Cortex of kidney (tissue), 1 donor: ENCODE data around the gene CMTM1.
"Not testable (repeated sequence)": the region's sequence is repeated elsewhere in the genome, so short reads cannot be mapped to it uniquely, and the experiment has no call there.

Experiments
- DNase-seq: peaks from one replicate; lab custom pipeline; 2025; lab: John Stamatoyannopoulos, UW

Gene CMTM1

DNA sequence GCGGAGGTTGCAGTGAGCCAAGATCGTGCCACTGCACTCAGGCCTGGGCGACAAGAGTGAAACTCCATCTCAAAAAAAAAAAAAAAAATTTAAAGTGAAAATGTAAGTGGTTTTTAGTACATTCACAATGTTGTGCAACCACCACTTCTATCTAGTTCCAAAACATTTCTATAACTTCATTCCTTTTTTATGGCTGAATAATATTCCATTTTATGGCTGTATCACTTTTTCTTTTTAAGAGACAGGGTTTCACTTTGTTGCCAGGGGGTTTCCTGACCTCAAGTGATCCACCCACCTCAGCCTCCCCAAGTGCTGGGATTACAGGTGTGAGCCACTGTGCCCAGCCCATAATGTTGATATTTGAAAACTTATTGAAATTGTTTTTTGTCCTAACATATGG is 26.6 kb downstream of the CMTM1 start:
- DNase-seq: no peak

DNA sequence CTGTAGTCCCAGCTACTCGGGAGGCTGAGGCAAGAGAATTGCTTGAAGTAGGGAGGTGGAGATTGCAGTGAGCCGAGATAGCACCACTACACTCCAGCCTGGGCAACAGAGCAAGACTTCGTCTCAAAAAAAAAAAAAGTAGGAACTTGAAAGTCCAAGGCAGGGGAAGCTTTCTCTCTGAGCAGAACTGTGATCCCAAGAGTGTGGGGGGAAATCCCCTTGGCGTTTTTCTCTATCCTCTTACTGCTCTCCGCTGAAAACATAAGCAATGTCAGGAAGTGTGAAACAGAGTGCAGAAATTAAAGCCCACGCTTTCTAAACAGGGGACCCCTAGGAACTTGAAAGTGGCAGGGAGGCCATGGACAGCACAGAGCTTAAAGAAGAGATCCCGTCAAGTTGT is 28.5 kb downstream of the CMTM1 start:
- no peak for DNase-seq

DNA sequence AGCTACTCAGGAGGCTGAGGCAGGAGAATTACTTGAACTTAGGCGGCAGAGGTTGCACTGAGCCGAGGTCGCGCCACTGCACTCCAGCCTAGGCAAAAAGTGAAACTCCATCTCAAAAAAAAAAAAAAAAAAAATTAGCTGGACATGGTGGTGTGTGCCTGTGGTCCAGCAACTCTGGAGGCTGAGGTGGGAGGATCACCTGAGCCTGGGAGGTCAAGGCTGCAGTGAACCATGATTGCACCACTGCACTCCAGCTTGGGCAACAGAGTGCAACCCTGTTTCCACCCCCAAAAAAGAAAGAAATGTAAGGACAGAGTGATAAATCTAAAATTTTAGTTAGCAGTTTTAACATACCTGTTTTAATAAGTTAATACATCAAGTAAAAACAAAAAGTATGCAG is 30.3 kb downstream of the CMTM1 start:
- DNase-seq: not testable (repeated sequence)

DNA sequence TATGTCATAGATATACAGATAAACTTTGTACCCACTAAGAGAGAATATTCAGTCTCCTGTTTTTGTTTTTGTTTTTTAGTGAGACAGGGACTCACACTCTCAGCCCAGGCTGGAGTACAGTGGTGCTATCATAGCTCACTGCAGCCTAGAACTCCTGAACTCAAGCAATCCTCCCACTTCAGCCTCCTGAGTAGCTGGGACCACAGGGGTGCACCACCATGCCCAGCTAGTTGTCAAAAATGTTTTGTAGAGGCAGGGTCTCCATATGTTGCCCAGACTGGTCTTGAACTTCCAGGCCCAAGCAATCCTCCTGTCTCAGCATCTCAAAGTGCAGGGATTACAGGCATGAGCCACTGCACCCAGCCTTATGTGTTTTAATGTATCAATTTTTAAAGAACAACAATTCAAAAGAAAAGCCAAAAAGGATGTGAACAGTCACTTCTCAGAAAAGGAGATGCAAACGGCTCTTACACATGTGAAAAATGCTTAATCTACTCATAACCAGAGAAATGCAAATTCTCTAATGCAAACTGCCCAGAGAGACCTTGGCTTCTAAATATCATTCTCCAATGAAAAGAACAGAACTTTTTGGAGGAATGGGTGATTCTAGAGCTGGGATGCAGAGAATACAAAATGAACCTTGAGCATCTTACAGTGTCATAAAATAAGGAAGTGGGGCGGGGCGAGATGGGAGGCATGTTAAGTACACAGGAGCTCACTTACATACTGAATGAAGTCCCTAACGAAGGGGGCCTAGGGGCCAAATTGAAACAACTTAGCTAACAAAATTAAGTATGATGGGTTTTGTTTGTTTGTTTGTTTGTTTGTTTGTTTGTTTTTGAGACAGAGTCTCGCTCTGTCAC is 31.0 kb downstream of the CMTM1 start:
- DNase-seq: no peak

DNA sequence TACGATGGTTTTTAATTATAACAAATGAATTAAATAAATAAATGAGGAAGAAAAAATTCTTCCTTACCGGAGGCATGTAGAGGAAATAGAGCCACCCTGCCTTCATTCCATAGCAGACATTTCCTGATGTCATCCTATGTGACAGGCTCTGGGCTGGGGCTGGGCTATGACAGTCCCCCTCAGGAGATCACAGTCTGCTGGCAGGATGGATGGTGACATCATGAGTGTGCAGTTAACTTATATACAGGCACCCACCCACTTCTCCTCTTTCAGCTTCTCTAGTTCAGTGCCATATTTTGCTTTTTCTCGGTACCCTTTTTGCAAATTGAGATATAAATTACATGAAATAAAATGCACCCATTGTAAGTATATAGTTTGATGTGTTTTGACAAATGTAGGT is 31.9 kb downstream of the CMTM1 start:
- no peak for DNase-seq

DNA sequence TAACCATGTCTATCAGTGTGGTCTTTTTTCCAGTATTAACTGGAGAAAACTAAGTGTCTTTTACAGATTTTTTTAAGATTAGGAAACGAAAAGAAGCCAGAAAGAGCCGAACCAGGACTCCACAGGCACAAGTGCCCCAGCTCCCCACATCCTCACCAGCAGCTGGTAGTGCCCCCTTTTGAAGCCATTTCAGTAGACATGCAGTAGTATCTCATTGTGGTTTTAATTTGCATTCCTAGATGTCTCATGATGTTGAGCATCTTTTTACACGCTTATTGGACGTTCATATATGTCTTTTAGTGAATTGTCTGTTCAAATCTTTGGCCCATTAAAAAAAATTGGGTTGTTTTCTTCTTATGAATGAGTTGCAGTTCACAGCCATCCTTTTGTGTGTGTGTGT is 33.5 kb downstream of the CMTM1 start:
- no peak for DNase-seq

DNA sequence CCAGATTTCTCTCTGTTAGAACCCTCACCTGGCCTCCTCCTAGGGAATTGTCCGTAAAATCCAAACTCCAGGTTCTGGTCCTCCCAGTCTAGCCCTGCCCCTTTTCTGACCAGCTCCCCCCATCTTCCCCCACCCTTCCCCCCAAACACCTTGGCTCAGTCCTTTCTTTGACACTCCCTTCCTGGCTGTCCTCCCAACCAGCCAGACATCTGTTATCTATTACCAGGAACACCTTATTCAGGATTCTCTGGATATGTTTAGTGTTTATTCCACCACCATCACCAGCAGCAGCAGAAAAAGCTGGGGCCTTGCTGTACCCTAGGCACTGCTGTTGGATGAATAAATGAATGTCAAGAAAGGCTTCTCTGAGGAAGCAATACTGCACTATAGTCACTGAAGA is 34.2 kb downstream of the CMTM1 start:
- DNase-seq: no peak

DNA sequence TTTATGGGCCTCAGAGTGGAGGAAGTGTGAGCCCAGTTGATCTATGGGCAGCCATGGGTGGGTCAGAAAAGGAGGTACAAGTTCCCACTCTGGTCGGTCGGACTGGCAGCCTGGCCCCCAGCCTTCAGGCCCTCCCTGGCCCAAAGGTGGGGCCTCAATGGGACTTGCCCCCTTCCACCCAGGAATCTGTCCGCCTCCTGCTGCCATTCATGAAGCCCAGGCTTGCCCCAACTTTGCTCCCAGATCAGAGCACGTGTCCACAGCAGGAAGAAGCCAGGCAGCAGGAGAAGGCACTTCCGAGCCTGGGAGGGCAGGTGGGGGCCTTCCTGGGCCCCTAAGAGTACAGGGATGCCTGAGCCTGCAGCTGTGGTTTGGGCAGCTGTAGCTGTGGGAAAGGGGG is 35.2 kb downstream of the CMTM1 start:
- DNase-seq: no peak

DNA sequence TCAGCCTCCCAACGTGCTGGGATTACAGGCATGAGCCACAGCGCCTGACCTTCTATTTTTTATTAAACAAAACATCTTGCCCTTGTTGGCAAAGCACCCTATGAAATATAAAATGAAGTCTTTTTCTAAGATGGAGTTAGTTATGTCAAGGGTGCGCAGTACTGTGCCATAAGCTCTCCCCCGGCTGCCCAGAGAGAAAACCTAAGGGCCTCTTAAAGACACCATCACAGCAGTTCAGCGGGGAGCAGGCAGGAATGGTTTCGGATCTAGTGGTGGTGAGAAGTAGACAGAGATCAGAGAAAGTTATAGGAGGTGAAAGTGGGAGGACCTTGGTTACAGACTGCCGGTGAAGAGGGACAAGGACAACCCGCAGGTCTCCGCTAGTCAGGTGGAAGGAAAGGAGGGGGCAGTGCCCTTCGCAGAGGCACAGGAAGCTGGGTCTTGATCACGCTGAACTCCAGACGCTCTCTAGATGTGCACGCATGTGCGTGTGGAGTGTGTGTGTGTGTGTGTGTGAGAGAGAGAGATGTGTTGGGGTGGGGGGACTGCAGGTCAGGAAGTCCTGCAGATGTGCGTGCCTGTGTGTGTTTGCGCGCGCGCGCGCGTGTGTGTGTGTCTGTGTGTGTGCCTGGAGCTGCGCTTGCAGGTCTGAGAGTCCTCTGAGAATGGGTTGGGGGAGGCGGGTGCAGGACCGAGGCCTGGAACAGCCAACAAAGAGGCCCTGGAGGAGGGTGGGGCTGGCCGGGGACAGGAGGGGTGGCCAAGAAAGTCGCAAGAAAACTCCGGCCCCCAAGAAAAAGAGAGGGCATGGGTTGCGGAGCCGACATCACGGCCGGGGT is 37.5 kb downstream of the CMTM1 start:
- DNase-seq: no peak

DNA sequence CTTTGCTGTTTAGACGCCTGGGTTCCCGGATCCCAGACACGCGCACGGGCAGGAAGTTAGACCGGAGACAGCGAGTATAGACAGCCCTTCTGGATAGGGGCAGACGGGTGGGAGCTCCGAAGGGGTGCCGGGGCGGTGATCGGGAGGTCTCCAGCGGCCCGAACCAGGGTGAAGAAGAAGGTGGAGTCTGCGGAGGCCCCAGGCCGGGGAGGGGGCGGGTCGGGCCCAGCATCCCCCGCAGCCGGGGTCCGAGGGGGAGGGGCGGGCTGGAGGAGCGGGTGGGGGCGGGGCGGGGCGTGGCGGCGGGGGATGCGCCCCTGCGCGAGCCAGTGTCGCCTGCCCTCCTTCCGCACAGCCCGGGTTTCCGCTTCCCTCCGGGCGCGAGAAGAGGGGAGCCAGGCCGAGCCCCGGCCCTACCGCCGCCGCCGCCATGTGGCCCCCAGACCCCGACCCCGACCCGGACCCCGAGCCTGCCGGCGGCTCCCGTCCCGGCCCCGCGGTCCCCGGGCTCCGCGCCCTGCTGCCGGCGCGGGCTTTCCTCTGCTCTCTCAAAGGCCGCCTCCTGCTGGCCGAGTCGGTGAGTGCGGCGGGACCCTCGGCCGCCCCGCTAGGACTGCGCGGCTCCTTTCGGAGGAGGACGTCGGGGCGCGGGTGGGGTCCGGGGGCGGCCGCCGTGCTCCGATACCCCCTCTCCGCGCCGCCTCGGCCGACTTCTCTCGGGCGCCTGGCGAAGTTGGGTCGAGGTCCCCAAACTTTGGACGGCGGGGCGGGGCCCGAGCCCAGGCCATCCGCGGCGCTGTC is 38.3 kb downstream of the CMTM1 start, which contains the start of gene CMTM3:
Gene CMTM3 (plus strand): TSS at position 329 of the 801 bp plus-strand sequence. CDS start 102 bp downstream, at position 431.
- DNase-seq: no peak

DNA sequence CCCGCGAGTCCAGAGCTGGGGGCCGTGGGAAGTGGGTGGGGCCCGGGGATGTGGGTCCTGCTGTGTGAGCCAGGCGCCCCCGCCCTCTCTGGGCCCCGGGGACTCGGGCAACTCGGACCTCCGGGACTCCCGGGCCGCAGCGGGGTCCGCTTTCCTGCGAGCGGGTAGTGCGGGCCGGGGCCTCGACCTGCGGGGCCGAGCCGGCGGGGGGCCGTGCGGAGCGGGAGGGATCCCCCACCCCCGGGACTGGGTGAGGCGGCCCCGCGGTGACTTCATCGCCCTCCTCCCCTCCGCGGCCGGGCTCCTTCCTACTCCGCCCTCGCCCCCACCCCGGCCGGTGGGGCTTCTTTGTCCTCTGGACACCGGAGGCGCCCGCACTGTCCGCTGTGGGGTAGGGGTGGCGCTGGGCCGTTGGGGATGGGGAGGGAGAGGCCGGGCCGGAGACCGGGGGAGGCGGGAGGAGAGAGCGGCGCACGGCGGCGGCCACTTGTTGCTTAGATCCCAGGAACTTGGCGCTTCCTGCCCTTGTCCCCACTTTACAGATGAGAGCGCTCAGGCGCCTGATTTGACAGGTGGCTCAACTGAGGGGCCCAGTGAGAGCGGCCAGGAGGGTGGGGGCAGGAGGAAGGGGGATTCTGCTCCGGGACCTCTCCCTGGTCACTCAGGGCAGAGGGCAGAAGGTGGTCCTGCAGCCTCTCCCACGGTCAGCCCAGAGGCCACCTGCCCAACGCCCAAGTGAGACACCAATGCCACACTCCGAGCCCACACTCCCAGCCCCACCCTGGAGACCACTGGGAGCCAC is 39.1 kb downstream of the CMTM1 start:
- no peak for DNase-seq

DNA sequence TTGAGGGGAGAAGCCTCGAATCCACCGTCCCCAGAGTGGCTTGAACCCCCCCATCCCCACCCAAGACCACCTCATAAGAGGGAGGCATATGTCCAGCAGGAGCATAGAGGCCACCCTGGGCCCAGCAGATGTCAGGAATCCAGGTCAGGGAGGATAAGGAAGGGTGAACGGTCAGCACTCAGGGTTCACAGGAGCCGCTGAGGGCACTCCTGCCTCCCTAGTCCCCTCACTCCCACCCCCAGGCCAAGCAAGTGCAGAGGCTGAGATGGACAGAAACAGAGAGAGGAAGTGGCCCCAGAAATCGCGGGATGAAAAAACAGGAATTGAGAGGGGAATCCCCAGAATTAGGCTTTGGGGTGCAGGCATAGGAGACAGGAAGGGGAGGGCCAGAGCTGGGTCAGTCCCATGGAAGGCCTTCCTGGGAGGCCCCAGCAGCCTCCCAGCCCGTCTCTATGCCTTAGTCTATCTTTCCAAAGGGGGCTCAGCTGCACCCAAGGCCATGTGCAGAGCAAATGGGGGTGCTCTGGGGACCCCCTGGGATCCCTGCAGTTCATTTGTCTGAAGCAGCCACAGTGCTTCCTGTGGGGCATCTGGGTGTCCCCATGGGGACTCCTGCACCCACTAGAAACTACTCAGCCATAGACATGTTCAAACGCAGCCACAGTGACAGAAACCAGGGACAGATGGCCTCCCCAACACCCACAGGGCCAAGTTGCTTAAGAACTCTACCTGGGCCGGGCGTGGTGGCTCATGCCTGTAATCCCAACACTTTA is 39.9 kb downstream of the CMTM1 start:
- DNase-seq: no peak

DNA sequence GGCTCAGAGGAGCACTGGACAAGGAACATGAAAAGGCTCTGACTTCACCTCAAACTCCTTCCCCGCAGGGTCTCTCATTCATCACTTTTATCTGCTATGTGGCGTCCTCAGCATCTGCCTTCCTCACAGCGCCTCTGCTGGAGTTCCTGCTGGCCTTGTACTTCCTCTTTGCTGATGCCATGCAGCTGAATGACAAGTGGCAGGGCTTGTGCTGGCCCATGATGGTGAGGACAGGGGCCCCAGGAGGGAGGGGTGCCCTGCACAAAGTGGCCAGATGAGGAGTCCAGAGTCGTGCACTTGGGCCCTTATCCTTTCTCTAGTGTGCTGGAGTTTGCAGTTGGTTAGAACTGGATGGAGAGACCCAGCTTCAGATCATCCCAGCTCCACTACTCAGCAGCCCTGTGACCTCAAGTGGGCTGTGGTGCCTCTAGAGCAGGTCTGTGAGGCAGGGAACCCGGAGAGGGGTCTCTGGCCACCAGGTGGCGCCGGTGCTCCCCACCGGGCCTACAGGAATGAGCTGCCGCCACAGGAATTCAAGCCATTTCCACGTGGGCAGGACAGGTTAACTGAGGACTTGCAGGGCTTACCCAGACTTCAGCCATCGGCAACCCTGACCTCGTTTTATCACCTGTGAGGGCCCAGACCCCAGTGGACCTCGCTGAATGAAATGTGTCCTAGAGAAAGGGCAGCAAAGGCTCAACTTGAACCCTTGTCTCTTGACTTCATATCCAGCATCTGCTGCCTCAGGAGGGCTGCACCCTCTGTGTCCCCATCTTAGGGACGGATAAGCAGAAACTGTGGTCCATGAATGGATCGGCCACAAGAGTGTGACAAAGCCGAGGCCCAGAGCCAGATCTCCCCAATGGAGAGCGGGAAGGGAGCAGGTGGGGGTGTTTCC is 42.3 kb downstream of the CMTM1 start:
- no peak for DNase-seq

DNA sequence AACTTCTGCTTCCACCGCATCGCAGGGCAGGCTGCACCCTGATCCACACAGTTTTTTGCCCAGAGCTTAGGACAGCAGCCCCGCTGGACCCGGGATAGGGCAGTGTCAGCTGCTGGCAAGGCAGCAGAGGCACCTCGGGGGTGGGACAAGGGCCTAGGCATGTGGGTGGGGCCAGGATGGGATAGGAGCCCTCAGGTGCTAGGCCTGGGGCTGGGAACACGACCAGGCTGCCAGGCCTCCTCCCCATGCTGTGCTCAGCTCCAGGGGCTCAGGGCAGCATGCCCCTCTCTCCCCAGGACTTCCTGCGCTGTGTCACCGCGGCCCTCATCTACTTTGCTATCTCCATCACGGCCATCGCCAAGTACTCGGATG is 42.9 kb downstream of the CMTM1 start:
- no peak for DNase-seq

DNA sequence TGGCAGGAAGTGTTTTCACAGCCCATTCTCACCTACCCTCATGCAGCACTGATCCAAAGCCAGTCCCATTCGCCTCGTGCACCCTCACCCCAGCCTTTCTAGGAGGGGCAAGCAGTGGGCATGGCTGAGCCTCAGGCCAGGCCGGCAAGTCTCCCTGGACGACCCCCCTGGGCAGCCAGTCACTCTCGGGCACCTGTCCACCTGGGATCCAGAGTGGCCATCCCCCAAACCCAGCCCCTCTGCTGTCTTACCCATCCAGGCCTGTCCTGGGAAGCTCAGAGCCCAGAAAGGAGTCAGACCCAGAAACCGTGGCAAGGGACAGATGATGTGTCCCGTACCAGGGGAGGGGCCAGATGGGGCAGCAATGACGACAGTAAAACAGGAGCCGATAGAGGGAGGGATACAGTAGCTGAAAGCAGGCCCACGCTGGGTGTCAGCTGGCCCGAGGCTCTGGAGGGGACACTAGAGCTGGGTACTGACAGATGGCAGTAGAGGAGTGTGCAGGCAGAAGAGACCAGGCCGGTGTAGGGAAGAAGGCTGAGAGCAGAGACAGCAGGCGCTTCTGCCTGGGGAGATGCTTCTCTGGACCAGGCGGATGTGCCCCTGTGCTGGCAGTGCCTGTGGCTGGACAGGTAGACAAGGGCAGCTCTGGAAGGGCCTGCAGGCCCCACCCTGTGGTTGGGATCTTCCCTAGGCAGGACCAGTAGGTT is 44.0 kb downstream of the CMTM1 start:
- no peak for DNase-seq

DNA sequence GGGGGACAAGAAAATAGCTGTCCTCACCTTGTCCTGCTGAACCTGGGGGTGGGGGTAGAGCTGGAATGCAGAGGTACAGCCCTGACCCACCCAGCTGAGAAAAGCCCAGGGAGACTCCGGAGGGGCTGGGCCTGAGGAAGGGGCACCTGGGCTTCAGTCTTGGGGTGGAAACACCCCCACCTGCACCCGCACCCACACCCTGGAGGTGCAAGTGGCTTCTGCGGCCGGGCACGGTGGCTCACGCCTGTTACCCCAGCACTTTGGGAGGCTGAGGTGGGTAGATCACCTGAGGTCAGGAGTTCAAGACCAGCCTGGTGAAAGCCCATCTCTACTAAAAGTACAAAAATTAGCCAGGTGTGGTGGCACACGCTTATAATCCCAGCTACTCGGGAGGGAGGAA is 45.7 kb downstream of the CMTM1 start:
- DNase-seq: not testable (repeated sequence)

DNA sequence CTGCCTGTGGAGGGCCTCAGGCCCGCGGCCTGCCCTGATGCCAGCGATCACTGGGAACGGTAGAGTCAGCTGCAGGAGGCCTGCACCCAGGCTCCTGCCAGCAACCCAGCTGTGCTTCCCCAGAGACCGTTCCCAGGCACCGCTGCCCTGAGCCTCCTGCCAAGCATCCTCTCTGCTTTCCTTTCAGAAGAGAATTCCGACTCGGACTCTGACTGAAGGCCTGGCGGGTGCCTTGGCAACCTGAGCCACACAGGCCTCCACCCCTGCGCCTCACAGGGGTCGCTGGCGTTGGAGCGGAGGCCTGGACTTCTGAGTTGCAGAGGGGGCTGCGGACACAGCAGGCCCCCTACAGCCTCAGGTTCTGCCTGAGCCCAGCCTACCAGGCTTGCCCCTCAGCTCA is 46.2 kb downstream of the CMTM1 start:
- no peak for DNase-seq

DNA sequence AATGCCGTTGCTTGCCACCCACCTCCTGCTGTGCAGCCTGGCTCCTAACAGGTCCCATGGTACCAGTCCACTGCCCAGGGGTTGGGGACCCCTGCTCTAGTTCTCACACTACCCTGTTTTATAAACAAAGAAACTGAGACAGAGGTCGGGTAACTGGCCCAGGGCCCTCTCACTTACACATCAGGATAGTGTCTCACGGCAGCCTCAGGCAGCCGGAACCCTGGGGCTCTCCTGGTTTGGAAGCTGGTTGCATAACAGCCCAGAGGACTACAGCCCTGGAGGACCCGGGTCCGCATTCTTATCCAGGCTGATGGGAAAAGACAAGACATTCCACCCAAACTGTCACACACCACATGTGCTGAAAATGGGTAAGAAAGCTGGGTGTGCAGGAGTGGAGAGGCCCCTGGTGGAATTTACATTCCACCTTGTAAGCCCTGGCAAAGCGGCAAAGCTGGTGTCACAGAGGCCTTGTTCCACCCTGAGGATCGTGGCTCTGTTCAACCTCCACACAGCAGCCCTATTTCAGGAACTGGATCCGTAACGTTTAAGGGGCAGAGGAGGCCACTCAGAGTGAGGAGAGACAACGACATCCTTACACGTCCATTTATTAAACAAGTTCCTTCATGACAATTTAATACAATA is 48.0 kb downstream of the CMTM1 start:
- DNase-seq: no peak

DNA sequence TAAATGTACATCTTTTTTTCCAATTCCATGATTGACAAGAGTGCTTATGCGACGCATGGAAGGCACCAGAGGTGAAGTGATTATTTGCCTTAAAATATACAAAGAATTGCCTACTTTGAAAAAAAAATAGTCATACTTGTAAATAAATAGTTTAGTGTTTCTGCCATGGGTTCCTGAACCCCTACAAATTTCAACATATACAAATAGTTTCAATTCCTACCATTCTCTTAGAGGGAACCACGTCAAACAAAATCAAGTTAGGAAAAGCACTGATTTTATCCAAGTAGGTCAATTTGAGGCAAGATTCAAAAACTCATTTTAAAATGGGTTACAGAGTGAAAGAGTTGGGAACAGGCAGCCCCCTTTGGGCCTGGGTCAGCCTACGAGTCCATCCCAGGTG is 49.9 kb downstream of the CMTM1 start:
- no peak for DNase-seq
